Anterior cingulate cortex (tissue), 58 donors: Measurements from ENCODE around the gene TRIM54.

ENCODE experiments used
- DNase-seq, 58 donors: peaks; one replicate each; lab custom pipeline; 2025; lab: John Stamatoyannopoulos, UW

TRIM54 gene

GRCh38 chr2:27281855-27282559 is at the start of gene TRIM54:
Gene TRIM54 (plus strand): TSS chr2:27282429. CDS start chr2:27282732, 303 bp downstream.
- no peak for DNase-seq

- DNase-seq = no peak
Measured at GRCh38 chr2:27233341-27233740, 48.9 kb upstream of the TRIM54 start.

DNA sequence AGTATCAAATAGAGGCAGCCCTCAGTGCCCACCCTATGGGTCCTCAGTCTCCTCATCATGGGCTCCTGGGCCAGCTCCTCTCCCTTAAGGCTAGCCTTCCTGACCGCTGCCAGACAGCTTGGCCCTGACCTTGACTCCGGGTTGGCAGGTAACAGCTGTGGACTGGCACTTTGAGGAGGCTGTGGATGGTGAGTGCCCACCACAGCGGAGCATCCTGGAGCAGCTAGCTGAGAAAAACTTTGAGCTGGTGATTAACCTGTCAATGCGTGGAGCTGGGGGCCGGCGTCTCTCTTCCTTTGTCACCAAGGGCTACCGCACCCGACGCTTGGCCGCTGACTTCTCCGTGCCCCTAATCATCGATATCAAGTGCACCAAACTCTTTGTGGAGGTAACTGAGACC is 46.1 kb upstream of the TRIM54 start:
- DNase-seq = no peak

- DNase-seq = no peak
Measured at GRCh38 chr2:27236626-27237025, 45.6 kb upstream of the TRIM54 start.

GRCh38 chr2:27237341-27237945 is 44.8 kb upstream of the TRIM54 start:
- DNase-seq = no peak

DNA sequence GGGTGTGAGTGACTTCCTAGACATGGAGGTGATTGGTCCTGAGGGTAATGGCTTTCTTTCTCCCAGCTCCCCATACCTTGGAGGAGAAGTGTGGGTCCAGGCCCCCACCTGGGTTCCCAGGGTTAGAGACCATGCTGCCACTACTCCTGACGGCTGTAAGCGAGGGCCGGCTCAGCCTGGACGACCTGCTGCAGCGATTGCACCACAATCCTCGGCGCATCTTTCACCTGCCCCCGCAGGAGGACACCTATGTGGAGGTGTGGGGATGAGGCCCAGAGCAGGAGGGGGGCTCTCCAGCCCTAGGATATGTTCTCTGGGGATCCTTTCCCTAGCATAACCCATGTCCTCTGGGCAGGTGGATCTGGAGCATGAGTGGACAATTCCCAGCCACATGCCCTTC is 43.3 kb upstream of the TRIM54 start:
- DNase-seq = no peak

DNA sequence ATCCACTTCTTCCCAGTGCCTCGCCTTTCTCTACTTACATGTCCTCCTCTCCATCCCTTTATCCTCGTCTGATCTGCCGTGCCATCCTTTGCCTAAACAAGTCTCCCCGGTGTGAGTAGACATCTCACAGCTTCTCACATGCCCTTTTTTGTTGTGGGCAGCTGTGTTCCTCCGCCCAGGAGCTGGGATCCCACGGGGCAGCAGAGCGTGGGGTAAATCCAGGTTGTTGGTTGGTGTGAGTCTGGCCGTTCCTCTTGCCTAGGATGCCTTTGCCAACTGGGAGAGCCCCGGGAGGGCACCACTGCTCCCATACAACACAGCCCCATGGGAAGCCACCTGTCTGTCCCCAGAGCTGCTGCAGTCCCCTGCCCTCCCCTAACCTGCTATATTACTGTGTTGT is 41.8 kb upstream of the TRIM54 start:
- no peak for DNase-seq

- no peak for DNase-seq
Measured at GRCh38 chr2:27241761-27242613, 40.2 kb upstream of the TRIM54 start.

GRCh38 chr2:27242614-27242951 is 39.6 kb upstream of the TRIM54 start:
- DNase-seq = no peak

DNA sequence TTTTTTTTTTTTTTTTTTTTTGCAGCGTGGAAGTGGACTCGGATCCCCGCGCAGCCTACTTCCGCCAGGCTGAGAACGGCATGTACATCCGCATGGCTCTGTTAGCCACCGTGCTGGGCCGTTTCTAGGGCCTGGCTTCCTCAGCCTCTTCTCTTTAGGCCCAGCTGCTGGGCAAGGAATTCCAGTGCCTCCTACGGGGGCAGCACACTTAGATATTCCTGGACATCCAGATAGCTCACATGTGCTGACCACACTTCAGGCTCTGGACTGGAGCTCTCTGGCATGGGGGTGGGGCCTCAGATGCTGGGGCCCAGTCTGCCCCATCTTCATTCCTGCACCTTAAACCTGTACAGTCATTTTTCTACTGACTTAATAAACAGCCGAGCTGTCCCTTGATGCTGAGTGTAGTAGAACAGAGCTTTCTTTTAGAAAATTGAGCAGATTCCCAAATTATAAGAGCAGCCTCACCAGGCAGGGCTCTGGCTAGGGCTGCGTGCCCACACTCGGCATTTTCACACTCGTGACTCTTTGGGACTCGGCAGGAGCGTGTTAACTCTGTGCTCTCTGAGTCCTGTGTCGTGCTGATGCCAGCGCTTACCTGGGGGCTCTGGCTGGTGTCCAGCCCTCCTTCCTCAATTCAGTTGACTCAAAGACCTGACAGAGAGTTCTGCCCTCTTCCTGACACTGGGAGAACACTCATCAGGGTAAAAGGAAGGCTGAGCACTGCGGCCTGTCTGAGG is 38.7 kb upstream of the TRIM54 start:
- DNase-seq = no peak

- DNase-seq = no peak
Measured at GRCh38 chr2:27245116-27245515, 37.1 kb upstream of the TRIM54 start.

- no peak for DNase-seq
Measured at GRCh38 chr2:27245626-27246025, 36.6 kb upstream of the TRIM54 start.

DNA sequence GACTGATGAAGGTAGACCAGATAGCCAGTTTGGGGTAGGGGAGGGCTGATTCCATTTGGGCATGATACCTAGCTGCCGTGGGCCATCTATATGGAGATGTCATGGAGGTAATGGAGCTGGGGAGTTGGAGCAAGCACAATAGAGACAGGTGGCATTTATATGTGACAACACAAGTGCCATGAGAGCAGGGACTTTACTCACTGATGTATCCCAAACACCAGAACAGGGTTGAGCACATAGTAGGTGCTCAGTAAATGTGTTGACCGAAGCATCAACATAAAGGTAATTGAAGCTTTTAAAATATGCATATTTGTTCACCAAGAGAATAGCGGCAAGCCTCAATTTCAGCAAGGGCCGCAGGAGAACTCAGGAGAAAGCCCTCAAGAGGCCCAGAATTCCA is 34.3 kb upstream of the TRIM54 start:
- no peak for DNase-seq

DNA sequence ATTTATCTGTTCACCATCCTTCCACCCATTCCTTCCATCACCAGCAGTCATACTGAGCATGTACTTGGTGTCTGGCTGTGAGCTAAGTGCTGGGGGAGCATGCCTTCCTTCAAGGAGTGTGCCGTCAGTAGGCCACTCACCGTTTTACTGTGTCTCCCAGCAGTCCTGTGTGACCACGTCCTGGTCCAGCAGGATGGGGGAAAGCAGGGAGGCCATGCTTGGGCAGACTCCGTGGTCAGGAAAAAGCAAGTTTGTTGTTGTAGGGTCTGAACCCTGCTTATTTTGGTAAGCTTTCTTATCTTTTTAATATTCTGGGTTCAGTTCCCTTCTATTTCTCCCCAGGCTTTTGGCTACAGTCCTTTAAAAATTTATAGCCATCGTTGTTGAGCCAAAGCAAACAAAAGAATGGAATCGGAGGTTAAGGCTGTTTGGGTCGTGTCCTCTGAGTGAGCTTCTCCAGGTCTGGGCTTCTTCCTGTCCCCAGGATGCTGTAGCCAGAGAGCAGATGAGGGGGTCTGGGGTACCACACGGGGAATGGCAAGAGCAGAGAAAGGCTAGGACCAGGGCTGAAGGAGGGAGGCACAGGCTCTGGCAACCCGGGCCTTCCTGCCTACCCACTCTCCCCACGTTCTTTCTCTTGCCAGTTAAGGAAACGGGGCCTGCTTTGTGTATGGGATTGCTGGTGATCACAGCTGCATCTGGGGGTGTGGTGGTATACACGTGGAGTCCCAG is 32.9 kb upstream of the TRIM54 start:
- no peak for DNase-seq

GRCh38 chr2:27249891-27250651 is 32.2 kb upstream of the TRIM54 start:
- DNase-seq = peak in 12 of 58 donors; percentile 3 to 32 (median 9)

- no peak for DNase-seq
Measured at GRCh38 chr2:27250652-27251379, 31.4 kb upstream of the TRIM54 start.

- no peak for DNase-seq
Measured at GRCh38 chr2:27251766-27252165, 30.5 kb upstream of the TRIM54 start.

DNA sequence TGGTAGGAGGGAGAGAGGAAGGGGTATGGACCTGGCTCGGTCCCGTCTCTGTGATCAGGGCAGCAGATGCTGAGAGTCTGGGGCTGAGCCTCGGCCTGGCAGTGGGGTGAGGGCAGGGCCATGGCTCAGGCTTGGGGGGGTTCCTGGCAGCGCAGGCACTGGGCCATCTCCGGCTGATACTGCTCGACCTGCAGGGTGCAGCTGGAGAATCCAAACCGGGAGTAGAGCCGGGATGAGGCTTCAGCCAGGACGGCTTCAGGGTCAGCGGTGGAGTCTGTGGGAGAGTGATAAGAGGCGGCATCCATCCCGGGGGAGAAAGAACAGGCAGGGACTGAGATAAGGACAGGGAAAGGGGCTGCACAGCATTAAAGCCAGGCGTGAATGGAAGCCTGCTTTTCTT is 27.0 kb upstream of the TRIM54 start:
- no peak for DNase-seq

GRCh38 chr2:27255660-27256059 is 26.6 kb upstream of the TRIM54 start:
- no peak for DNase-seq
